NOMO-1 treated with DMSO at 0.1 percent for 48 hours (cell line): ENCODE results near the gene TVP23B.
A peak's percentile ranks its signal among the peaks of the same experiment; 100 is the strongest.
"Not testable (repeated sequence)": the region's sequence is repeated elsewhere in the genome, so short reads cannot be mapped to it uniquely, and the experiment has no call there.

ENCODE experiments used
- DNase-seq: peaks from one replicate; lab custom pipeline; 2025; ENCODE audit not compliant: unreplicated experiment; lab: John Stamatoyannopoulos, UW

Gene TVP23B

DNA sequence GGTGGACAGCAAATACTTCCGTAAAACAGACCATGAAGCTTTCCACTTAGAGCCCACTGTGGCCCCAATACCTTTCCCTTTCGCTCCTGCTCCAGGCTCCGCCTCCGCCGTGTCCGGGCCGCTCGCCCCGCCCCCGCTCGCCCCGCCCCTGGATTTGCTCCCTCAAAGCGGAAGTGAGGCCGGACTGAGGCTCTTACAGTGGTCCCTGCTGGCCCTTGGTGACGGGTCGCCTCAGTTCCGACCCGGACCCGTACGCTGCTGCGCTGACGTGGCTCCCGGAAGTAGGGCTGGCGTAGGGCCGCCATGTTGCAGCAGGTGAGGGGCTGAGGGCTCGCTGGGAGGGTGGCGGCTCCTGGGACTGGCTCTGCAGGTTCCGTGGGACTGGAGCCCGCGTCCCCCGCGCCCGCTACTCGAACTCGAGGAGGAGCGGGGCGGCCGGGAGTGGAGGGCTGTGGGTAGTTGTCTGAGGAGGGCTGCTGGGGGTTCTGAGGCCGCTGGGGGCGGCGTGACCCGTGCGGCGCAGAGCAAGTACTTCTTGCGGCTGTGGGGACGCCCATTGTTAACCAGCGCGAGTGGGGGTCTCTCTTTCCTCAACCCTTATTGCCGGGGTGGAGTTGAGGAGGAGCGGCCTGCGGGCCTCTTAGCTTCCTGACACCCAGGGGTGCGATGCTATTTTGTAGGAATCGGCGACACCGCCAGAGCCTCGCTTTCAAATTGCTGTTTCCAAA is at the start of gene TVP23B:
TSS of gene TVP23B (plus strand) at position 193 of the 728 bp plus-strand sequence. CDS start at position 304, 111 bp downstream.
- DNase-seq = peak; percentile 96

DNA sequence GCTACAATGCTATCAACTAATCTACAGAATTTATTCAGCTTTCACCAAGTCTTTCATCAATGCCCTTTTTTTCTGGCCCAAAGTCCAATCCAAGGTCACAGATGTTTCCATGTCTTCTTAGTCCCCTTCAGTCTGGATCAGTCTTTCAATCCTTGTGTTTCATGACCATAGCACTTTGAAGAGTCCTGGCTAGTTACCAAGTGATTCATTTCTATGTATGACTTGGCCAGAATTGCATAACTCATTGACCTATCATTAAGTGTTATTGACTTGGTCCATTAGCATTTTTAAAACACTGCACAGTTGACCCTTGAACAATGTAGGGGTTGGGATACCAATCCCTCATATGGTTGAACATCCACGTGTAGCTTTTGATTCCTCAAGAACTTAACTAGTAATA is 48.5 kb upstream of the TVP23B start:
- not testable (repeated sequence) for DNase-seq

- DNase-seq = not testable (repeated sequence)
These were observed 47.6 kb upstream of the TVP23B start for GRCh38 chr17:18733350-18733749.

- DNase-seq = not testable (repeated sequence)
These were observed 41.2 kb upstream of the TVP23B start for GRCh38 chr17:18739616-18740391.

DNA sequence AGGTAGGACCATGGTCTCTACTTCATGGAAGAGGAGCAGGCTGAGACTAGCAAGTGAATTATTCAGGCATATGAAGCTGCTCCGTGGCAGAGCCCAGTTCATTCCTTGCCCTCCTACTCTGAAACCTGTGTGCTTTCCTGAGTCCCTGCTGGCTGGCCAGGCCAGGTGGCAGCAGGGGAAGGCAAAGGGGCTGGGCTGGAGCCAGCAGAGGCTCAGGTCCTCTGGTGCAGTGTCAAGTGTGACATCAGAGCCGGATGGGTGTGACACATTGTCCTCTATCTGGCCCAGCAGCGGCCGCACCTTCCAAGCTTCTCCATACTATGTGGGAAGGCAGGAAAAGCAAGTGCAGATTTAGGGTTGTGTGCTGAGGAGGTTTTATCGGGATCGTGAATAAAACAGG is 39.8 kb upstream of the TVP23B start:
- DNase-seq = not testable (repeated sequence)

- DNase-seq = not testable (repeated sequence)
These were observed 37.1 kb upstream of the TVP23B start, which contains the start of gene FBXW10 for GRCh38 chr17:18743699-18744421. FBXW10 (plus strand) TSS chr17:18744054; CDS start chr17:18744245, 191 bp downstream.

DNA sequence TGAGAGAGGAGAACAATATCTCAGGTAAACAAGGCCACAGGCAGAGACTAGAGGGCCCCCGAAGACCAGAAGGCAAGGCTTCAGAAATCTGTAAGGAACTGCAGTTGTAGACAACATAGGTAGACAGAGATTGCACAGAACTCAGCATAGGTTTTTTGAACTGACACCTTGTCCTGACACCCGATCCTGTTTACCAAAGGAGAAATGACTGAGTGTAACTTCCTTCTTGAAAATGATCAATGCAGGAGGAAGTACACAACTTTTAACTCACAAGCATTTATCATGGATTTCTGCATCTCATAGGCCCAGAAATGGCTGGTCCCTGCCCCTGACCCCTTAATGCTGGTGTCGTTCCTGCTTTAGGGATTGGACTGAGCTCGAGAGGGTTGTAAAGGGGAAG is 36.3 kb upstream of the TVP23B start:
- DNase-seq = not testable (repeated sequence)

- not testable (repeated sequence) for DNase-seq
These were observed 34.4 kb upstream of the TVP23B start for GRCh38 chr17:18746551-18746950.

GRCh38 chr17:18747501-18747900 is 33.5 kb upstream of the TVP23B start:
- not testable (repeated sequence) for DNase-seq

DNA sequence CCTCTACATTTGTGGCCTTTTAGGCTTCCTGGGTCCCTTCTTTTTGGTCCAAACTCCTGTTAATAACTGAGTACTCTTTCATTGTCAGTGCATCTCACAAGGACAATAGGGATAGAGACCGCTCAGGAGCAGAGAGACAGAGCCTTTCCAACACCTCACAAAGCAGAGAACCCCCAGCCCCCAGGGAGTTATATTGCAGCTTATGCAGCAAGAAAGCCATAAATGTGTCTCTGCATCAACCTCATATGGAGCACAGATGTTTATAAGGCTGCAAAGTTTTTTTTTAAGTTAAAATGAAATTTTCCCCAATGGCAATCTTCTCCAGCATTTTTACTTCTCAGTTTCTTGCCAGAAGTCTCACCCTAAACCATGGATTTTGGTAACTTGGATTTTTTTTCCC is 30.7 kb upstream of the TVP23B start:
- not testable (repeated sequence) for DNase-seq

DNA sequence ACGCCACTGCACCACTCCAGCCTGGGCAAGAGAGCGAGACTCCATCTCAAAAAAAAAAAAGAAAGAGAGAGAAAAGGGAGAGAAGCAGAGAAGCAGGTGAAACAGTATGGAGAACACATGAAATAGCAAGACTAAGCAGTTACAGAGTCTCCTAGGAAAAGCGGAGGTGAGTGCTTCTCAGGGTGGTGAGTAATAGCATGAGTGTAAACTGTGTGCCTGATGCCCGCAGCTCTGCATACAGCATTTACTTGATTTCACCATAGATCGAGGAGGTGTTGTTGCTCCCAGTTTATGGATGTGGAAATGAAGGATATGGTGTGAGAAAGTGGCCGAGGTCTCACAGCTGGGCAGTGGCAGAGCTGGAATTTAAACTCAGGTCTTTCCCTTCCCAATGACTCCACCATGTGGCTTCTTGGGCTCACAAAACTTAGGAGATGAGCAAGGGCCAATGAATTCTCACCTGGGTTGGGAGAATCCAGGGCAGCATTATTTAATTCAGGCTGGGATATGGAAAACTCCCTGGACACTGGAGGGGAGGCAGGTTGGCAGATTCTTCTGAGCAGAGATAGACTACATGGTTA is 27.1 kb upstream of the TVP23B start:
- not testable (repeated sequence) for DNase-seq

DNA sequence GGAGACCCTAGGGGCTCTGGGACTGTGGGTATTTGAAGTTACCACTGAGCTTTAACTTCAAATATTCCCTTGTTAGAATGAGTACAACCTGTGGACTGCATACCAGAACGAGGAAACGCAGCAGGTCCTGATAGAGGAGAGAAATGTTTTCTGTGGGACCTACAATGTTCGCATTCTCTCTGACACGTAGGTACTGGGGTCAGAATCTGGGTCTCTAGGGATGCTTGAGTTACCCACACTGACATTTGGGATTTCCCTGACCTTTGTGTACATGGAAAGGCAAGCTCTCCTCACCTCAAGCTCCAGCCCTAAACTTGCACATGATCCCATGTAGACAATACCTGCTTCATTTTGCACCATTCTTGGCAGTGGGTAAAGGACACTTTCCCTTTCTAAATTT is 25.0 kb upstream of the TVP23B start:
- DNase-seq = not testable (repeated sequence)

- not testable (repeated sequence) for DNase-seq
These were observed 23.5 kb upstream of the TVP23B start for GRCh38 chr17:18757368-18758044.

GRCh38 chr17:18758344-18758743 is 22.6 kb upstream of the TVP23B start:
- not testable (repeated sequence) for DNase-seq

DNA sequence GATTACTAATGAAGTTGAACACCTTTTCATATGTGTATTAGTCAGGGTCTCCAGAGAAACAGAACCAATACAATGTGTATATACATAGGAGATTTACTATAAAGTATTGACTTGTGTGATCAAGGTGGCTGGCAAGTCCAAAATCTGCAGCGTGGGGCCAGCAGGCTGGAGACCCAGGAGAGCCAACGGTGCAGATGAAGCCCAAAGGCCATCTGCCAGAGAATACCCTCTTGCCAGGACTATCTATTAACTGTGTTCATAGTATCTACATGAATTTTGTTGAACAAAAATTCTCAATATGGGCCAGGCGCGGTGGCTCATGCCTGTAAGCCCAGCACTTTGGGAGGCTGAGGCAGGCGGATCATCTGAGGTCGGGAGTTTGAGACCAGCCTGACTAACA is 20.8 kb upstream of the TVP23B start:
- DNase-seq = not testable (repeated sequence)

GRCh38 chr17:18770572-18770971 is 10.4 kb upstream of the TVP23B start:
- DNase-seq = not testable (repeated sequence)

DNA sequence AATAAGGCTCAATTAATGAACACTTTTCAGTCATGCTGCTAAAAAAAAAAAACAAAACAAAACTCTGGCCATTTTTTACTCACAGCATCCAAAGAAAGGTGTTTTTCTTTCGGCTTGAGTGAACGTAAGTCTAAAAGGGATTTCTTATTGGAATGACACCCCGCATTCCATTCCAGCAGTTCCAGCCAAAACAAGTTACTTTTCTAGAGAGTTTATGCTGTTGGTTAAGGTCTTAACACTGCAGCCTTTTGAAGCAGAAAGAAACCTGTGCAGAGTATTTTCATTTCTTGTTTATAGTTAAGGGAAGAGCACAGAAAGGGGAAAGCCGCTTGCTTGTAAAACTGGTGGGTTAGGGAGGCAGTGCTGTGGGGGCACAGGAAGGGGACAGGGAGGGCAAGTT is 9.9 kb upstream of the TVP23B start:
- DNase-seq = not testable (repeated sequence)

- no peak for DNase-seq
These were observed 8.5 kb upstream of the TVP23B start for GRCh38 chr17:18772471-18772870.

DNA sequence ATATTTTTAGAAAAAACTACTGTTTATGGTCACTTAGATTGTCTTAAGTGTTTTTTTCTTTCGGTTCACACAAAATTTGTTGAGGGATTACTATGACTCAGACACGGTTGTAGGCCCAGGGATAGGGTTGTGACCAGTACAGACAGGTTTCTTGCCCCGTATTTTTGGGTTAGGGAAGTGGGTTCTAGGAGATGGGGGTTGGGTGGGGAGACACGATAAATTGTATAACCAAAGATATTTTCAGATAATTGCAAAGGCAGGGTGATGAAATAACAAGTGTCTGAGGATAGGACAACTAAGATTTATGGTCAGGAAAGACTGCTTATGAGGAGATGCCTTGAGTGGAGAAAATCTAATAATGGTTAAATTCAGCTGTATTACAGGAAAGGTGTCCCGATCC is 822 bp downstream of the TVP23B start:
- peak; percentile 41 for DNase-seq

DNA sequence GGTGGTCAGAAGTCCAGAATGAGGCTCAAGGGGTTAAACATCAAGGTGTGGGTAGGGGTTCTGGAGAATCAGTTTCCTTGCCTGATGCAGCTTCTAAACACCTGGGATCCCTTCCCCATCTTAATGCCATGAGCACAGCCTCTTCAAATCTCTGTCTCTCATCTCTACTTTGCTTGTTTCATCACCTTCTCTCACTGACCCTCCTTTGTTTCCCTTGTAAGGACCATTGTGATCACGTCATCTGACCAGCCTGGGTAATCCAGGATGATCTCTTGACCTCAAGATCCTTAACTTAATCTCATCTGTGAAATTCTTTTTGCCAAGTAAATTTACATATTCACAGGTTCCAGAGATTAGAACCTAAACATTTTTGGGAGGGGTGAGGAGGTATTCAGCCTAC is 5.0 kb downstream of the TVP23B start:
- not testable (repeated sequence) for DNase-seq
